Ramos (cell line): Measurements from ENCODE around the gene NTN5.

Experiments used
- in situ Hi-C: fragments of 300-500 bp; cut with MboI; formaldehyde crosslinking; loops from one replicate; pipeline ENCODE4 v1.14.3; 2022; ENCODE audit warnings: low sequenced_read_pairs; ENCODE audit not compliant: unreplicated experiment

NTN5 gene

DNA sequence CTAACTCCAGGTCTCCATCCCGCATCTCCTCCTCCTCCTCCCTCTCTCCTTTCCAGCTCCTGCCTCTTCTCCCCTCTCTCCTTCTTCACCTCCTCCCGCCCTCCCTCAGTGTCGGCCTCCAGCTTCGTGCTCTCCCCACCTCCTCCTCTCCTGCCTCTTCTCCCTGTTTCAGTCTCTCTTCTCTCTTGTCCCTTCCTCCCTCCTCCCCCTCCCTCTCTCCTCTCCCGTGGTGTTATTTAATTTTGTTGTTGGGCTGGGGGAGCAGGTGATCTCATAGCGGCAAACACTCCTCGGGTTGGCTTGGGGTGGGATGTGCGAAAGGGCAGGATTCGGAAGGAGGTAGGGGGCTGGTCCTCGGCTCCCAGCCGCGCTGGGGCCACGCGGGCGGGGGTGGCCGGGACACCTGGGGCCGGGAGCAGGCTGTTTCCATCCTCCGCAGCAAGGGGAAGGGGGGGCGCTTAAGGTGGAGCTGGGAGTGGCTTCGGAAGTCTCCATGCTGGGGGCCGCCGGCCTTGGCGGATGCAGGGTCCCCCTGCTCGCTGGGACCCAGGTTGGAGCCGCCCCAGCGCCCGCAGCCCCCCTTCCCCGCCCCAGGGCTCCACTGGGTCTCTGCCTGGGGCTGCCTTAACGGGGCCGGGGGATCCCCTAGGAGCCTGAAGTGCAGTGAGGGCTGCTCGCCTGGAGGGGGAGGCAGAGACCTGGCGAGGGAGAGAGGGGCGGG is 26.7 kb downstream of the NTN5 start, which contains the start of gene CA11:
CA11 (minus strand) TSS at position 187 of the 721 bp plus-strand sequence. CDS start 555 bp downstream, outside the sequence.
- in situ Hi-C loops = loop anchor here (10.0 kb wide), 1 partner anchor 319 kb away; the partner anchor contains the start of gene FTL

DNA sequence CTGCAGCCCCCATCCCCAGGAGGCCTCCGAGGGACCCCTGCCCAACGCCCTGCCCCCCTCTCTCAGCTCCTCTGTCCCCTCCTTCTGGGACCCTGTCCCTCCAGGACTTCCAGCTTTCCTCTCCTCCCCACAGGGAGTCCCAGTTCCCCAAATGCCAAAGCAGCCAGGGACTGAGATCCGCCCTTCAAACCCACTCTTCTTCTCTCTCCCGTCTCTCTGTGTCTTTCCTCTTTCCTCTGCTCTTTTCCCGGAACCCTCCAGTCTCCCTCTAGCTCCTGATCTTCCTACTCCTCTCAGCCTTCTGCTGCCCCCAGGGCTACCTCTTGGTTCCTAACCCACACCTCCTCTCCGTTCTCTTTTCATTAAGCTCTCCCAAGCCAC is 27.2 kb downstream of the NTN5 start:
- in situ Hi-C loops = loop anchor here (10.0 kb wide), 1 partner anchor 319 kb away; the partner anchor contains the start of gene FTL

DNA sequence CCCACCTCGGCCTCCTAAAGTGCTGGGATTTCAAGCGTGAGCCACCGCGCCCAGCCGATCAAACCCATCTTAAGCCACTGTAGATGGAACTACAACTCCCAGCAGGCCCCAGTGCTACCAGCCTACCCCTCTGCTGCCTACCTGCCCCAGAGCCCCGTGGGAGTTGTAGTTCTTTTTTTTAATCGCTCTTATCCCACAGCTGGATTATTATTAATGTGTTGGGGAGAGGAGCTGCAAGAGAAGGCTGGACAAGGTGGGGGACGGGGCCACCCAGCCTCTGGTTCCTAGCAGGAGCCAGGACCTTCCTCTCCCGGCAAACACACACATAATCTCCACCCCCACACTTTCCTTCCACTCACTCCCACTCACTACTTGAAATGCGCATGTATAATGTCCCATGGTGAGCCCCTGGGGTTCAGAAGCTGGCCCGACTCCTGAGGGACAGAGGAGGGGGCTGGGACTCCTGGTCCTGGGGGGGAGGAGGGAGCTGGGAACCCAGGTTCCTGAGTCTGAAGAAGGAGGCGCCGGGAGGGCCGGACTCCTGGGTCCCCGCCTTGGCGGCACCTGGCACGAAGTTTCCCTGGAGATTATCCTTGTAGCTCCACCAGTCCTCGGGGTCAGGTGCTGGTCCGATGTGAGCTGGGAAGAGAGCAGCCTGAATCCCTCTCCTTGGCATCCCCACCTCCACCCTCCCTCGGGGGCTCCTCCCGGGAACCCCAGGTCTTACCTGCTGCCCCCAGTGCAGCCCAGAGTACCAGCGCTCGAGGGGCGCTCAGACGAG is 27.8 kb downstream of the NTN5 start:
- in situ Hi-C loops = loop anchor here (10.0 kb wide), 1 partner anchor 320 kb away; the partner anchor contains the start of gene FTL

DNA sequence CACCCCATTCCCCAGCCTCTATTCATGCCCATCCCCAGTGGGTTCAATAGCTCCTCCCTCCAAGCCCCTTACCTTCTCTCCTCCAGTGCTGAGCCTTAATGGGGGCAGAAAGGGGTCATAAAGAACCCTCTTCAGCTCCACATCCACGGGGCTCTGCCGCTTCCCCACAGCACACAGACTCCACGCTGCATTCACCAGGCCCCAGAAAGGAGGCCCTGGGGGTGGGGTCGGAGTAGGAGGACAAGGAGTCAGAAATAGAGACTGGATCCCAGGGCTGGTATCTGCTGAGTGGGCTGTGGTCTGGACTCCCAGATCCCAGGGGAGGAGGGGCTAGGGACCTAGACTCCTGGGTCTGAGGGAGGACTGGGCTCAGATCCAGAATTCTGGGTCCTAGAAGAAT is 28.5 kb downstream of the NTN5 start:
- in situ Hi-C loops = loop anchor here (10.0 kb wide), 1 partner anchor 320 kb away; the partner anchor contains the start of gene FTL

DNA sequence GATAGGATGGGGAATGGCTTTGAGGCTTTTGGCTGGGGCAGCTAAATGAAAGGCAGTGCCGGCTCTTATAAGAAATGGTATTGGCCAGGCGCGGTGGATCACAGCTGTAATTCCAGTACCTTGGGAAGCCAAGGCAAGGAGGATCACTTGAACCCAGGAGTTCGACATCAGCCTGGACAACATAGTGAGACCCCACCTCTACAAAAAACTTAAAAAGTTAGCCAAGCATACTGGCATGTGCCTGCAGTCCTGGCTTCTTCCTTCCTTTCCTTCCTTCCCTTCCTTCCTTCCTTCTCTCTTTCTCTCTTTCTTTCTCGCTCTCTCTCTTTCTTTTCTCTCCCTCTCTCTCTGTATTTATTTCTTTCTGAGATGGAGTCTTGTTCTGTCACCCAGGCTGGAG is 30.0 kb downstream of the NTN5 start:
- in situ Hi-C loops = loop anchor here (10.0 kb wide), 1 partner anchor 322 kb away; the partner anchor contains the start of gene FTL

DNA sequence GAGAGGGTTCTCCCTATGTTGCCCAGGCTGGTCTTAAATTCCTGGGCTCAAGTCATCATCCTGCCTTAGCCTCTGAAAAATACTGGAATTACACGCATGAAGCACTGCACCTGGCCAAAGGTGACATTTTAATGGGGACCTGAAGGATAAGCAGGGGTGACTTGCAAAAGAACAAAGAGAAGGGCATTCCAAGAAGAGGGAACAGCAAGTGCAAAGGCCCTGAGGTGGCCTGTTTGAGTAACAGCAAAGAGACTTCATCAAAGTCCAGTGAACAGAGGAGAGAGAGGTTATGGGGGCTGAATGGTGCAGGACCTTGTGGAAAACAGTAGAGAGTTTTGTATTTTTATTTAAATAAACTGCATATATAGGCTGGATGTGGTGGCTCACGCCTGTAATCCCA is 31.0 kb downstream of the NTN5 start:
- in situ Hi-C loops = loop anchor here (10.0 kb wide), 1 partner anchor 323 kb away; the partner anchor contains the start of gene FTL

DNA sequence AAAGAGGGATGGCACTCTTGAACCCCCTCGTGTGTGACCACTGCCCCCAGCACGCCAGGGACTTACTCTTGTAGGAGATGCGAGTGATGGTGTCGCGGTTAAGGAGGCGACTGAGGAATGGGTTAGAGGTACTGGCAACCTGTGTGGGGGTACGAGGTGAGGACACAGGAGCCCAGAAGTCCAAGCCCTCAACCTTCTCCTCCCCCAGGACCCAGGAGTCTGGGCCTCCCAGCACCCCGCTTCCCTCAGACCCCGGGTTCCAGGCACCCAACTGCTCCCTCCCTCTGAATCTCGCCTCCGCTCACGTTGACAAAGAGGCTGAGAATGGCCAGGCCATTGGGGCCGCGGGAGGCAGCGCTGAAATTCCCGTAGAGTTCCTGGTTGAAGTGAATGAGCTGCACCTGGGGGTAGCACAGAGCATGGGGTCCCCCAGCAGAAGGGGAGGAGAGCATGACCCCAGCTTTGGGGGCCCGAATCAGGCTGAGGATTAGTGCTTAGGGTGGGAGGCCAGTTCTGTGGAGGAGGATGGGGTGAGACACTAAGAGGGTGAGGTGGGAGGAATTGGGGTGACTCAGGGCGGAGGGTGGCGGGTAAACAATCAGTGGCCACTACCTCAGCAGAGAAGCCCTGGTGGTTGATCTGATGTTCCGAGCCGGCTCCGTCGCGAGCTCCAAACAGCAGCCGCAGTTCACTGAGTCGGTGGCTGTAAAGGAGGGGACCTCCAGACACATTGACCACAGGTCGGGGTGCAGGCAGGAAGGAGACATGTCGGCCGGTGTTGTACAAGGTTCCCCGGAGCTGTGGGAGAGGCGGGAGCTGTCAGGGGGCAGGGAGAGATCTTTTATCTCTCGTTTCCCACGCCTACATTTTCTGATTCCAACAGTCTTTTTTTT is 33.1 kb downstream of the NTN5 start:
- in situ Hi-C loops = loop anchor here (10.0 kb wide), 1 partner anchor 325 kb away; the partner anchor contains the start of gene FTL

DNA sequence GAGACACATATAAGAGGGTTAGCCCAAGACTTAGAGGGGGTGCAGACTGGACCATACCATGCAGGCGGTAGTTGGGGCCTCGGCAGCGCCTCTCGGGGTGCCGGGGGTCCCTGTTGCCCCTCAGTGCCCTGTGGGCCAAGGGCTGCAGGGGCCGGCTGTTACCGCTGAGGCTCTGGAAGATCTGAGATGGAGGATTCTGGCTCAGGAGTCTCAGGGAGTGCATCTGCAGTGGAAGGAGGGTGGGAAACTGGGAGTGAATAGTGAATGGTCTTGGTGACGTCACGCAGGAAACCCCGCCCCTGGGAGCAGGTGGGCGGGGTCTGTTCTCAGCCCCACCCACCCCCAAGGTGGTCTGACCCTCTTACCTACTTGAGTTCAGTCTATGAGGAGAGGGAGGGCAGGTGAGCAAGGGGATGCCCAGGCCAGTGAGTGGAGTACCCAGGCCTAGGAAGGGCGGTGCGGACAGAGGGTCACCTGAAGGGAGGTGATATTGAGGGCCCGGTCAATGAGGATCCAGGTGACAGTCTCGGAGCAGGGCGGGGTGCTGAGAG is 33.9 kb downstream of the NTN5 start:
- in situ Hi-C loops = no loop called here

DNA sequence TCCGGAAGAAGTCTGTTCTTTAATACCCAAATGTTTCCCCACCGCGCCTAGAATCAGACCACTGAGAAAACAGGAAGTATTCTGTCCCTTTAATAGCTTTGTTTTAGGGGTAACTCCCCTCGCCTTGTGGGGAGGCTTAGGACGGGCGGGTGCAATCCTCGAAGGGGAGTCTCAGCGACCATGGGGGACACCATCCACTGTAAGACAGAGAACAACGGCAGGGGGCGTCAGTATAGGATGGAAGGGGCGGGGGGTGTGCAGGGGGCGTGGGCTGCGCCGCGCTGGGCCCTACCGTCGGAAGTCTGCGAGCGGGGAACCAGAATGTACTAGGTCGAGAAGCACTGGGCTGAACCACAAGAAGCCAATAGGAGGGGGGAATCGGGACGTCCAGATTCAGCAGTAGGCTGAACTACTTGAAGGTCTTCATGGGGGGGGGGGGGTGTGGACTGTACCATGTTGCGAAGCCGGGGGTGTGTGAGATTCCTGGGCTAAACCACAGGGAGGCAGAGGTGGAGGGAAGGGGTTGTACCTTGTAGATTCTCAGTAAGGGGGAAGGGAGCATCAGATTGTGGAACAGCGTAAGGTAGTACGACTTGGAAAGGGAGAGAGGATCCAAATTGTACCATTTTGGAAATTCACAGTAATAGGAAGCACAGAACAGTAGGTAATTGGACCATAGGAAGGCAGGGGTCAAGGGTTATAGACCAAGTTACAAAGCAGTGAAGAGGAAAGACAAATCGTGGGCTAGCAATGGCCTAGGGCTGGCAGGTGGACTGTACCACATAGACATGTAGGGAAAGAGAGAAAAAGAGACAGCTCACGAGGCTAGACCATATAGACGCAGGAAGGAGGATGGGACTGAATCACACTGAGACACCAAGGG is 34.6 kb downstream of the NTN5 start:
- in situ Hi-C loops = no loop called here

DNA sequence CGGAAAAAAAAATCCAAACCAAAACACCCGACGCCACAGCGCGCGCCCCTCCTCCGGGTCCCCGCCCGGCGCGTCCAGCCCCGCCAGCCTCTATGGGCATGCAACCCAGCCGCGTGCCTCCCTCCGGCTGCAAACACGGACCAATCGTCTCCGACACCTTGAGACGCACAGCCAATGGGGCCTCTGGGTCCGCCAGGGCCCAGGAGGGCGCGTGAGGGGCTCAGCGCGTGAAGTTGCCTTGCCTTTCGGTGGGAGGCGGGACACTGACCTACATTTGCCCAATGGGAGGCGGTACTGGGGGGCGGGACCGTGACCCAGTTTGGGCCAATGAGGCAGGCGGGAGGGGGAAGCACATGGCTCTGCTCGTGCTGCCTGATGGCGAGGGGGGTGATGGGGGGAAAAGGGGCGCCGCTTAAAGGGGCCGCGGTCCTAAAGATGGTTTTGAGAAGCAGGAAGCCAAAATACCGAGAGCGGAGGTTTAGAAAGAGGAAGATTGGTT is 35.3 kb downstream of the NTN5 start:
- in situ Hi-C loops = no loop called here

DNA sequence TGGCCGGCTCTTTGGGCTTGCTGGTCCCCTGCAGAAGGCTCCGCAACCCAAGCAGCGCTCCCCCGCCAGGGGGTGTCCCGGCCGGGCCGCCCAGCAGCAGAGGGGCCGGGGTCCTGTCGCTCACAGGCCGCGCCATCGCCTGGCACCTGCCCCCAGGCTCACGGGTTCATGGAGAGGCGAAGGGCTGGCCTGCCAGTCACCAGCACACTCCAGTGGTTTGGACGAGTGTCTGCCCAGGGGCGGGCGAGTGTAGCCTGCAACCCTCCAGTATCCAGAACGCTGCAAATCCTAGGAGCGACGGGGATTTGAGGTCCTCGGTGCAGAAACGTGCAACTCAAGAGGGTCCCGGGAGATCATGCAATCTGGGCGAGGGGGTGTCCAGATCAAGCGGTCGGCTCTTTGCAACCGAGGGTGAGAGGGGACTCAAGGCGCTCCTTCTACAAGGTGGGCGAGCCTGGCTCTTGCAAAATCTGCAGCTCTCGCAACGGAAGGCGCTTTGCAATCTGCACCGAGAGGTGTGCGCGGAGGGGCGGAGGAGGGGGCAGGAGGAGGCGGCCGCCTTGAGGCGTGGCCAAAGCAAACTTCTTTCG is 35.9 kb downstream of the NTN5 start, which contains the start of gene DBP:
DBP (minus strand) TSS at position 521 of the 590 bp plus-strand sequence; CDS start at position 136, 385 bp downstream.
- in situ Hi-C loops = no loop called here

DNA sequence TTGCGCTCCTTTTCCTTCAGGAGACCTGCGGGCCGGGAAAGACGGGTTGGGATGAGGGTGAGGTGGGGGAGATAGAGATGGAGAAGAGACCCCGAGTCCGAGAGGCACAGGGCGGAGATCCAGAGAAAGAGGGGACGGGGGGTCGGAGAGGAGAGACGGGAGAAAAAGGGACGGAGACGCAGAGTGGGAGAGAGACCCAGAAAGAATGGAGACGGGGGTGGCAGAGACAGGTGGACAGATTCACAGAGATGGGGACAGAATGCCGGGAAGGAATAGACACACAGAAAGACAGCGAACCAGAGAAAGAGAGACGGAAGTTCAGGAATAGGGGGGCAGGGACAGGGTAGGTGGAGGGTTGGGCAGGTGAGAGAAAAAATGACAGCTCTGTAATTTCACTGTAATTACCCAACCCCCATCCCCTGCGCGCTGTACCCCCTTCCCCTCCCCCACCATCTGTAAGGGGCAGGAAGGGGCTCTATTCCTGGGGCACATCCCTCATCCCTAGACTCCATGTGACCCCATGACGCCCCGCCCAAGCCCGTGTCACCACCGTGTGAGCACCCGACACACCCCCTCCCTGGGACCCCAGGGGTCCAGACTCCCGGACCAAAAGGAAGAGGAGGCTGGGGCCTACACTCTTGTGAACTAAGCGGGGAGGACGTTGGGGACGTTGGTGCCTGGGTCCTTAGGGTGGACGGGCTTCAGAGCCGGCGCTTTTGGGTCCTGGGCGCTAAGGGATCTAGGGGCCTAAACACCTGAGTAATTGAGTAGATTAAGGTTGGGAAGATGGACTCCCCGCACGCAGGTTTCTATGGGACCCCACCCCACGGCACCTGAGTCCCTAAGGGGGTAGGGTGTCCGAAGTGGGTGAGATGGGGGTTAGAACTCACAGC is 36.6 kb downstream of the NTN5 start:
- in situ Hi-C loops = no loop called here

DNA sequence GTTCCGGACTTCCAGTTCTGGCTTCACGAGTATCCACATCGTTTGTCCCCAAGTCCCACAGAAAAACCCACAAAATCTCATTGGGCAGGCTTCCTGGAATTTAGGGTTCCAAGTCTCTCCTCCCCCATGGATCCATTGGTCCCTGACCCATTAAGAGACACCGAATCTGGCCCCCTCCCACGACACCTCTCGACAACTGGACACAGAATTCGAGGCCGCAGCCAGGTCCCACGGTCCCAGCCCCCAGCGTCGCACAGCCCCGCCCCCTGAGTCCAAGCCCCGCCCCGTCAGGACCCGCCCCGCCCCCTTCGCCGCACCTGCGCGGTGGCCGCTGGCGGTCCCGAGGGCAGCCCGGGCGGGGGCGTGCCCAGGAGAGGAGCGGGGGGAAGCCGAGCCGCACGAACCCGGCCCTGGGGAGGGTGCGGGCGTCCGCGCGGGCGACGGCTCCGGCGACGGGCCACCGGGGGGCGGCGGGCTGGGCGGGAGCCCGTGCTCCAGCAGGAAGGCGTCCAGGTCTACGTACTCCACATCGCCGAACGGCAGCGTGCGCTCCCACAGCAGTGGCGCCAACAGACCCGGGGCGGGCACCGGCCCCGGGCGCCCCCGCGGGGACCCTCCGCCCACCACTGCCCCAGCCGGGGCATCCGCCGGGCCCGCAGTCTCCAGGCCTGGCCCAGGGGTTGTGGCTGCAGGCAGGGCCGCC is 37.4 kb downstream of the NTN5 start:
- in situ Hi-C loops = no loop called here

DNA sequence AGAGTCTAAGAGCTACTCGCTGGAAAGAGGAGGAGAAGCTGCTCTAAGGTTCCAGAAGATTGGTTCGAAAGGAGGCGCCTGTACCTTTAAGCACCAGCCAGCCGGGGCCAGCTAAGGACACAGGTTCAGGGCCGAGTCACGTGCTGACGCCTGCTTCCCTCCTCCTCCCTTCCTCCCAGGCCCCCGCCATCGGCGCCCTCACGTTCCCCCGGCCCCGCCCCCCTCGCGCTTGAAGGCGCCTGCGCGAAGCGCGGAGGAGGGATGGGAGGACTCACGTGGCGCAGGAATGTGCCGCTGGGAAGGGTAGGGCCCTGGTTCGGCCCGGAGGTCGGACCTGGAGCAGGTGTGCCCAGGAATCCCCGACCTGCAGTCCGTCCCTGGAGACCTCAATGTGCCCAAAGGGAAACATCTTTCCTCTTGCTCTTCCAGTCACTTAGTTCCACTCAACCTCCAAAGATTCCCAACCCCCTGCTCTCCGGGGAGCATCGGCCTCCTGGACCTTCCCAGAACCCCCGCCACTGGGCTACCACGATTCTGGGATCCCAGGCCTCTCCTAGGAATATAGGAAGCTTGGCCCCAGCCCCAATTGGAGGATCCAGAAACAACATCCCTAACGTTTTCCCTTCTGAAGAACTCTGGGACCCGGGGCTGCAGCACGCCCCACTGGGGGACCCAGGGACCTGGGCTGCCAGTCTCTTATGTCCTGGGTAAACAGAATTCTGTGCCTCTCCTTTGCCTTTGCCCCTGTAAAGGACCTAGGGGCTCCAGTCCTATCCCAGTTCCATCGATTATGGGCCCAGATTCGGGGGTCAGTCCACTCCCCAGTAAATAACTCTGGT is 38.2 kb downstream of the NTN5 start:
- in situ Hi-C loops = no loop called here

DNA sequence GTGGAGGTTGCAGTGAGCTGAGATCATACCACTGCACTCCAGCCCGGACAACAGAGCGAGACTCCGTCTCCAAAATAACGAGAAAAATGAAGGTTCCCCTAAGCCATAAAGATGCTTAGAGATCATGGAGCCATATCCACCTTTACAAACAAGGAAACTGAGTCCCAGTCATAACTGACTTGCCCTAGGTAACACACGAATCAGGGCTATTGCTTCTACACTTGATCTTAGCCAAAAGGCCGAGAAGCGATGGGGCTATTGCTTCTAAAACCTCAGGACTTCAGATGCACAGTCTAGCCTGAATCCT is 38.8 kb downstream of the NTN5 start:
- in situ Hi-C loops = no loop called here
